Measurements from ENCODE around the gene VSX2. TPM values are rescaled to one million over a fixed set of nuclear protein-coding genes. Genes with fewer than 3 reads are reported as not detected.

The VSX2 gene
- total RNA-seq, 1 donor from 2014 or later = not detected

- no peaks in the 10 kb centered on the region for H3K9me3 ChIP-seq
- no peak for TF ChIP-seq CTCF (IDR thresholded peaks at IDR 0.05)
- H3K4me3 ChIP-seq = no peak overlapping the region
- H3K27ac ChIP-seq = no peak overlapping the region
- DNase-seq (ENCODE audit: low spot score in 2 of 2) = no peak
- H3K36me3 ChIP-seq = no peaks in the 10 kb centered on the region
- intact Hi-C loops (cut with DNase I) = no loop called here
- H3K4me1 ChIP-seq = no peaks in the 10 kb centered on the region
- H3K27me3 ChIP-seq = no peaks in the 10 kb centered on the region
Observed at GRCh38 chr14:74211945-74212580, 27.2 kb upstream of the VSX2 start.

DNA sequence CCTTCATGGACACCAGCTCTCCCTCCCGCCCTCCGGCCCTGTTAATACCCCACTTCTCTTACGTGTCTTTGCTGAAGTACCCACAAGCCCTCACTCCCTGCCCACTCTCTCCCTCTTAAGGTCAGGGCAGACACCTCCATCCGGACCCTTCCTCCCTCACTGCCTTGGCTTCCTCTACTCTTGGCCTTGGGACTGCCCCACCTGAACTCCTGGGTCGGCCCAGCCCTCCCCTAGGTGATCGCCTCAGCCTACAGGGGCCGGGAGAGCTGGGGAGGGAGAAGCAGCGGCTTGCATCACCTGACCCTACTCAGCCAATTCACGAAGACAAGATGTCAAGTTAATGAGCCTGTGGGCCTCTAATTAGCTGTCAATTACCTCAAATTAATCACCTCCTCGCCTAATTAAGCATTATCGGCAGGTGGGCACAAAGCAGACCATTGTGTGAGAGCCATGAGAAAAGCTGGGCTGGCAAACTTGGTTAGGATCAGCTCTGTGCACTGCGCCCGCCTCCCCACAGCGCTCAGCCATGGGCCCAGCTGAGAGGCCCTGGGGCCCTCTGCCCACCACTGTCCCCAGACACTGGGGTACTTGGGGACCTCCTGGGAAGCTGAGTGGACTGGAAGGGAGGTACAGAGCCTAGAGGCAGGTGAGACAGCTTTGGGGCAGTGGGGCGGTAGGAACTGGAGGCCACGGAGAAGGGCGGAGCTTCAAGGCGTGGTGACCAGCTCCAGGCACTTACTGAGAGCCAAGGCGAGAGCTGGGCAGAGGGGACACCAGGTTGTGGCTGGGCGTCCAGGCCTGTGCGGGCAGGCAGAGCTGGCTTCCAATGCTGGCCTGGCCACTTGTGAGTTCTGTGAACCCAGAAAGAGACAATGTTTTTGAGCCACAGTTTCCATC lies 25.1 kb upstream of the VSX2 start:
- Histone ChIP-seq H3K4me3 (no peak overlapping the region), H3K4me1 (no peaks in the 10 kb centered on the region), H3K27me3 (peaks cover 4% of the 10 kb centered on the region), H3K27ac (no peak overlapping the region), H3K36me3 (no peaks in the 10 kb centered on the region), H3K9me3 (no peaks in the 10 kb centered on the region)
- intact Hi-C loops (cut with DNase I) = no loop called here
- TF ChIP-seq CTCF (IDR thresholded peaks at IDR 0.05) = no peak
- no peak for DNase-seq (ENCODE audit: low spot score in 2 of 2)

- Histone ChIP-seq H3K4me3 (no peak overlapping the region), H3K36me3 (no peaks in the 10 kb centered on the region), H3K27me3 (peaks cover 4% of the 10 kb centered on the region), H3K27ac (no peak overlapping the region), H3K9me3 (no peaks in the 10 kb centered on the region), H3K4me1 (no peaks in the 10 kb centered on the region)
- no peak for DNase-seq (ENCODE audit: low spot score in 2 of 2)
- no peak for TF ChIP-seq CTCF (IDR thresholded peaks at IDR 0.05)
- intact Hi-C loops (cut with DNase I) = loop anchor here (1.0 kb wide), 1 partner anchor 35 kb away; no protein-coding TSS in a partner anchor
Observed at GRCh38 chr14:74216671-74217070, 22.6 kb upstream of the VSX2 start.

DNA sequence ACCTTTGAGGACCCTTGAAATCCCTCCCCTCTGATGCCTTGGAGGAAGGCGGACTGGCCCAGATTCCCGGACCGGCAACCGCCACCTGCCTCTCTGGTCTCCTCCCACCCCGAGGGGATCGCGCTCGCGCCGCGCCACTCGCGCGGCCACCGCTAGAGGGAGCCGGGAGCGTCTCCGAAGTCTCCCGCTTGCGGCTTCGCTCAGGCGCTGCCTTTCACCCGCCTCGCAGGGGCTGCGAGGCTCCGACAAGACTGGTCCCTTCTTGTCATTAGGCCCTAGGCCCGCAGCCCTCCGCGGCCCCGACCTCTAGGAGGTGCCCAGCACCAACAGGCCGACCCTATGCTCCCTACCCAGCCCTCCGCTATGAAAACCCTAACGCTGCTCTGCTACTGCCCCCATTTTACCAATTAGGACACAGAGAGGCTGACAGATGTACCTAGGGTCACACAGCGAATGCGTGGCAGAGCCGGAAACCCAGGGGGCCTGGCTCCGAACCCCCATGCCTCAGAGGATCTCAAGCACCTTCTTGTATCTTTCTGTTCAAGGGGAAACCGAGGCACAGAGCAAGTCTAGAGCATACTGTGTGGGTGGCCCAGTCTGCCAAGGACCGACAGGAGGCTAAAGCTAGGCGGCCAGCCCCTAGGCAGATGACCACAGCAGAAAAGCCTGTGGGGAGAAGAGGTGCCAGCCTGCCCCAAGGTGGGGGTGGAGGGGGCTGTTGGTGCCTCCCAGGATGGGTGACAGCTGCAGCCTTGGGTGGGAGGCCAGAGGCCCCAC lies 21.4 kb upstream of the VSX2 start:
- peaks cover 4% of the 10 kb centered on the region for H3K27me3 ChIP-seq
- no peaks in the 10 kb centered on the region for H3K9me3 ChIP-seq
- no peaks in the 10 kb centered on the region for H3K36me3 ChIP-seq
- no peak overlapping the region for H3K27ac ChIP-seq
- peak in 1 of 2 donors; percentile 72 for DNase-seq (ENCODE audit: low spot score in 2 of 2)
- TF ChIP-seq CTCF (IDR thresholded peaks at IDR 0.05) = peak; percentile 75 to 90 (median 88)
- H3K4me1 ChIP-seq = no peaks in the 10 kb centered on the region
- intact Hi-C loops (cut with DNase I) = loop anchor here (1.0 kb wide), 1 partner anchor 33 kb away; no protein-coding TSS in a partner anchor
- peak overlapping the region; percentile 5 to 42 for H3K4me3 ChIP-seq

GRCh38 chr14:74218462-74218861 lies 20.8 kb upstream of the VSX2 start:
- no peaks in the 10 kb centered on the region for H3K4me1 ChIP-seq
- no peak overlapping the region for H3K27ac ChIP-seq
- no peaks in the 10 kb centered on the region for H3K9me3 ChIP-seq
- DNase-seq (ENCODE audit: low spot score in 2 of 2) = no peak
- intact Hi-C loops (cut with DNase I) = no loop called here
- H3K36me3 ChIP-seq = no peaks in the 10 kb centered on the region
- TF ChIP-seq CTCF (IDR thresholded peaks at IDR 0.05) = no peak
- peaks cover 4% of the 10 kb centered on the region for H3K27me3 ChIP-seq
- no peak overlapping the region for H3K4me3 ChIP-seq
